Activated CD4-positive, alpha-beta T cell treated with anti-CD3 and anti-CD28 coated beads, Interleukin-2, Interleukin-6, amounts not matched to agents 100 ng/mL and 50 ng/mL, durations not matched to agents 16 hours and 8 hours (primary cell): ENCODE measurements around the gene LRP10.
"Not testable (repeated sequence)": the region's sequence is repeated elsewhere in the genome, so short reads cannot be mapped to it uniquely, and the experiment has no call there.

ENCODE experiments used
- DNase-seq: peaks from one replicate; pipeline ENCODE4 v3.0.0-alpha.2; 2020

The LRP10 gene

GRCh38 chr14:22871224-22872032 lies at the start of gene LRP10:
LRP10 (plus strand) TSS chr14:22871740; CDS start chr14:22872304, 564 bp downstream.
- peak; percentile 89 for DNase-seq

- no peak for DNase-seq
Measured at GRCh38 chr14:22822016-22822570, 49.4 kb upstream of the LRP10 start.

- peak; percentile 74 for DNase-seq
Measured at GRCh38 chr14:22822571-22823098, 48.9 kb upstream of the LRP10 start.

GRCh38 chr14:22824711-22825359 lies 46.7 kb upstream of the LRP10 start:
- DNase-seq, result no peak

GRCh38 chr14:22829076-22829660 lies 42.4 kb upstream of the LRP10 start:
- not testable (repeated sequence) for DNase-seq

- DNase-seq, result peak; percentile 95
Measured at GRCh38 chr14:22829661-22830442, 41.7 kb upstream of the LRP10 start, which contains the start of gene MRPL52. MRPL52 (plus strand) TSS chr14:22829887; CDS start chr14:22829913, 26 bp downstream.

- no peak for DNase-seq
Measured at GRCh38 chr14:22830443-22831010, 41.0 kb upstream of the LRP10 start.

GRCh38 chr14:22835505-22835904 lies 36.0 kb upstream of the LRP10 start:
- no peak for DNase-seq

GRCh38 chr14:22836301-22837113 lies 35.0 kb upstream of the LRP10 start, which contains the start of gene MMP14:
MMP14 (plus strand) TSS chr14:22836585; CDS start chr14:22836818, 233 bp downstream.
- DNase-seq, result no peak

- DNase-seq, result no peak
Measured at GRCh38 chr14:22837114-22837749, 34.3 kb upstream of the LRP10 start.

GRCh38 chr14:22837750-22838538 lies 33.6 kb upstream of the LRP10 start:
- DNase-seq, result no peak

GRCh38 chr14:22838631-22839041 lies 32.9 kb upstream of the LRP10 start:
- no peak for DNase-seq

- no peak for DNase-seq
Measured at GRCh38 chr14:22839159-22839779, 32.3 kb upstream of the LRP10 start.

- DNase-seq, result no peak
Measured at GRCh38 chr14:22841311-22841710, 30.2 kb upstream of the LRP10 start.

- no peak for DNase-seq
Measured at GRCh38 chr14:22841769-22842168, 29.8 kb upstream of the LRP10 start.

GRCh38 chr14:22842211-22843122 lies 29.1 kb upstream of the LRP10 start:
- no peak for DNase-seq

- DNase-seq, result no peak
Measured at GRCh38 chr14:22843123-22843925, 28.2 kb upstream of the LRP10 start.
